ENCODE data around the gene NTN4.
"Not testable (repeated sequence)": the region's sequence is repeated elsewhere in the genome, so short reads cannot be mapped to it uniquely, and the experiment has no call there.

The NTN4 gene

DNA sequence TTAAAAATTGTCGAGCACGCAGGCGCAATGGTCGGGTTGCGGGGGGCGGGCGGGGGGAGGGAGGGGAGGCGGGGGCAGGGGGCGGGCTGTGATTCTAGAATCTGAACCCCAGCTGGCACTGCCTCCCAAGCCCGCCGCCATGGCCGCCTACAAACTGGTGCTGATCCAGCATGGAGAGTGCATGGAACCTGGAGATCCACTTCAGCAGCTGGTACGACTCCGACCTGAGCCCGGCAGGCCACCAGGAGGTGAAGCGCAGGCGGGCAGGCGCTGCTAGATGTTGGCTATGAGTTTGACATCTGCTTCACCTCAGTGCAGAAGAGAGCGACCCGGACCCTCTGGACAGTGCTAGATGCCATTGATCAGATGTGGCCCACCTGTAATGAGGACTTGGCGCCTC is 118.4 kb downstream of the NTN4 start:
- Mint-ChIP-seq H3K4me1 (peaks cover 32% of the 10 kb centered on the region), H3K9me3 (no peaks in the 10 kb centered on the region), H3K27me3 (ENCODE audit: low read depth) (peaks cover 3% of the 10 kb centered on the region), H3K4me3 (no peak overlapping the region), H3K36me3 (ENCODE audit: low read depth) (no peaks in the 10 kb centered on the region), H3K27ac (no peak overlapping the region)
- no peak for TF ChIP-seq CTCF (IDR thresholded peaks at IDR 0.05; ENCODE audit: unreplicated experiment in 3 of 3)

- Mint-ChIP-seq H3K36me3 (ENCODE audit: low read depth) (no peaks in the 10 kb centered on the region), H3K4me3 (no peak overlapping the region), H3K27me3 (ENCODE audit: low read depth) (peaks cover 3% of the 10 kb centered on the region), H3K9me3 (no peaks in the 10 kb centered on the region), H3K27ac (no peak overlapping the region), H3K4me1 (peaks cover 32% of the 10 kb centered on the region)
- TF ChIP-seq CTCF (IDR thresholded peaks at IDR 0.05; ENCODE audit: unreplicated experiment in 3 of 3): no peak
These were observed 119.3 kb downstream of the NTN4 start for GRCh38 chr12:95671265-95671664.

DNA sequence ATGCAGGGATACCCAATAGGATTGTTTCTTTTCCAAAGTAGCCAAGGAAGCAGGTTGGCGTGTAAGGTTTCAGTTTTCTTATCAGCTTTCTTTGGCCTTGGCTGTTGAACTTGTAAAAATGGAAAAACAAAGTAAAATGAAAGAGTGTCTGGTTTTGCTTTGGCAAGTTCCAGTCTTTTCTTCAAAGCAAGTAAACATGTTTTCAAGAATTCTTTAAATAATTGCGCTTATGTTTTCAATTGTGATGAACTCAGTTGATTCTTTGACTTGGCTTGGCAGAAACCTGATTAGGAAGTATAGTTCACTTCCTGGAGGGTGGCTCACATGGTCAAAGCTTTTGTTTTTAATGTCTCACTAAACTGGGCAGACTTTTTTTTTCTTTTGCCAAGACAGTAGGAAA is 127.0 kb downstream of the NTN4 start:
- H3K4me1 Mint-ChIP-seq: no peaks in the 10 kb centered on the region
- H3K4me3 Mint-ChIP-seq: no peak overlapping the region
- H3K27me3 Mint-ChIP-seq (ENCODE audit: low read depth): no peaks in the 10 kb centered on the region
- H3K36me3 Mint-ChIP-seq (ENCODE audit: low read depth): no peaks in the 10 kb centered on the region
- TF ChIP-seq CTCF (IDR thresholded peaks at IDR 0.05; ENCODE audit: unreplicated experiment in 3 of 3): no peak
- no peak overlapping the region for H3K27ac Mint-ChIP-seq
- H3K9me3 Mint-ChIP-seq: no peaks in the 10 kb centered on the region

- Mint-ChIP-seq H3K9me3 (no peaks in the 10 kb centered on the region), H3K4me3 (no peak overlapping the region), H3K36me3 (ENCODE audit: low read depth) (no peaks in the 10 kb centered on the region), H3K27me3 (ENCODE audit: low read depth) (no peaks in the 10 kb centered on the region), H3K27ac (no peak overlapping the region), H3K4me1 (no peaks in the 10 kb centered on the region)
- TF ChIP-seq CTCF (IDR thresholded peaks at IDR 0.05; ENCODE audit: unreplicated experiment in 3 of 3): no peak
These were observed 129.2 kb downstream of the NTN4 start for GRCh38 chr12:95661360-95661759.

- H3K9me3 Mint-ChIP-seq: no peaks in the 10 kb centered on the region
- no peak overlapping the region for H3K4me3 Mint-ChIP-seq
- no peak overlapping the region for H3K27ac Mint-ChIP-seq
- H3K36me3 Mint-ChIP-seq (ENCODE audit: low read depth): no peaks in the 10 kb centered on the region
- no peaks in the 10 kb centered on the region for H3K27me3 Mint-ChIP-seq (ENCODE audit: low read depth)
- no peaks in the 10 kb centered on the region for H3K4me1 Mint-ChIP-seq
- TF ChIP-seq CTCF (IDR thresholded peaks at IDR 0.05; ENCODE audit: unreplicated experiment in 3 of 3): no peak
These were observed 132.2 kb downstream of the NTN4 start for GRCh38 chr12:95658386-95658785.

GRCh38 chr12:95654665-95655064 is 135.9 kb downstream of the NTN4 start:
- not testable (repeated sequence) for H3K9me3 Mint-ChIP-seq; H3K27ac Mint-ChIP-seq; H3K27me3 Mint-ChIP-seq (ENCODE audit: low read depth); H3K36me3 Mint-ChIP-seq (ENCODE audit: low read depth); H3K4me3 Mint-ChIP-seq; H3K4me1 Mint-ChIP-seq
